Neutrophil (primary cell): ENCODE results near the gene ITGA4.
"Not testable (repeated sequence)": the region's sequence is repeated elsewhere in the genome, so short reads cannot be mapped to it uniquely, and the experiment has no call there.

Source experiments
- H3K27ac ChIP-seq: fragments of 200-600 bp; sonication (generic); 2 replicates; pipeline ENCODE4 v1.5.1; 2016; ENCODE audit warnings: mild to moderate bottlenecking, moderate library complexity
- H3K27me3 ChIP-seq: fragments of 200-600 bp; sonication (generic); 2 replicates; pipeline ENCODE4 v1.6.0; 2016; ENCODE audit warnings: mild to moderate bottlenecking
- H3K36me3 ChIP-seq: fragments of 200-600 bp; sonication (generic); 2 replicates; pipeline ENCODE4 v1.5.1; 2017
- H3K4me1 ChIP-seq, 2 experiments: fragments of 200-600 bp in 1 of 2; sonication (generic) in 1 of 2; 1 replicate in 1 of 2; 2 replicates in 1 of 2; pipeline versions ENCODE4 v1.5.1 to v1.6.1; 2013 to 2016; ENCODE audit warnings: low read depth in 1 of 2, low read length in 1 of 2, mild to moderate bottlenecking in 1 of 2, moderate library complexity in 1 of 2; ENCODE audit not compliant: control insufficient read depth in 1 of 2, insufficient read depth in 1 of 2
- H3K4me3 ChIP-seq, 2 experiments: fragments of 200-600 bp in 1 of 2; sonication (generic) in 1 of 2; 1 replicate in 1 of 2; 2 replicates in 1 of 2; pipeline ENCODE4 v1.5.1; 2013 to 2016; ENCODE audit warnings: low read depth in 1 of 2, low read length in 1 of 2, mild to moderate bottlenecking in 1 of 2, moderate library complexity in 1 of 2
- H3K9me3 ChIP-seq: fragments of 200-600 bp; sonication (generic); 2 replicates; pipeline ENCODE4 v1.5.1; 2016
- TF ChIP-seq, protein P1 (sequence below): fragments of 200-600 bp; sonication (generic); IDR thresholded peaks from 2 replicates; pipeline ENCODE4 v1.5.1; 2016; ENCODE audit warnings: antibody characterized with exemption

Gene ITGA4

DNA sequence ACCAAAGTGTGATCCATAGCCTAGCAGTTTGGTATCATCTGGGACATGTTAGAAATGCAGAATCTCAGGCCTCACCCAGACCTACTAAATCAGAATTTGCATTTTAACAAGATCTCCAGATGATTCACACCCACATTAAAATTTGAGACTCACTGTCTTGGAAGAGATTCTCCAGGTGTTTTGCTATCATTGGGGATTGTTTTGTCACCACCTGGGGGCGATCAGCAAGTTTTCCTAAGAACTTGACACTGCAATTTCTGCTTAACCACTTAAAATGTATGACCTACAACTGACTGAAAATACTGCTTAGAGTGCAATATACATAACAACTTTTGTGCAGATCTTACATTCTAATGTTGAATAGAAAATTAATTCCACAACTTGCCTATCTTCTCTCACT is 18.9 kb upstream of the ITGA4 start:
- TF ChIP-seq, protein P1, sequence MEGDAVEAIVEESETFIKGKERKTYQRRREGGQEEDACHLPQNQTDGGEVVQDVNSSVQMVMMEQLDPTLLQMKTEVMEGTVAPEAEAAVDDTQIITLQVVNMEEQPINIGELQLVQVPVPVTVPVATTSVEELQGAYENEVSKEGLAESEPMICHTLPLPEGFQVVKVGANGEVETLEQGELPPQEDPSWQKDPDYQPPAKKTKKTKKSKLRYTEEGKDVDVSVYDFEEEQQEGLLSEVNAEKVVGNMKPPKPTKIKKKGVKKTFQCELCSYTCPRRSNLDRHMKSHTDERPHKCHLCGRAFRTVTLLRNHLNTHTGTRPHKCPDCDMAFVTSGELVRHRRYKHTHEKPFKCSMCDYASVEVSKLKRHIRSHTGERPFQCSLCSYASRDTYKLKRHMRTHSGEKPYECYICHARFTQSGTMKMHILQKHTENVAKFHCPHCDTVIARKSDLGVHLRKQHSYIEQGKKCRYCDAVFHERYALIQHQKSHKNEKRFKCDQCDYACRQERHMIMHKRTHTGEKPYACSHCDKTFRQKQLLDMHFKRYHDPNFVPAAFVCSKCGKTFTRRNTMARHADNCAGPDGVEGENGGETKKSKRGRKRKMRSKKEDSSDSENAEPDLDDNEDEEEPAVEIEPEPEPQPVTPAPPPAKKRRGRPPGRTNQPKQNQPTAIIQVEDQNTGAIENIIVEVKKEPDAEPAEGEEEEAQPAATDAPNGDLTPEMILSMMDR = no peak
- Histone ChIP-seq H3K27me3 (no peaks in the 10 kb centered on the region), H3K4me3 (no peak overlapping the region), H3K9me3 (no peaks in the 10 kb centered on the region), H3K36me3 (no peaks in the 10 kb centered on the region), H3K4me1 (no peaks in the 10 kb centered on the region), H3K27ac (no peak overlapping the region)

DNA sequence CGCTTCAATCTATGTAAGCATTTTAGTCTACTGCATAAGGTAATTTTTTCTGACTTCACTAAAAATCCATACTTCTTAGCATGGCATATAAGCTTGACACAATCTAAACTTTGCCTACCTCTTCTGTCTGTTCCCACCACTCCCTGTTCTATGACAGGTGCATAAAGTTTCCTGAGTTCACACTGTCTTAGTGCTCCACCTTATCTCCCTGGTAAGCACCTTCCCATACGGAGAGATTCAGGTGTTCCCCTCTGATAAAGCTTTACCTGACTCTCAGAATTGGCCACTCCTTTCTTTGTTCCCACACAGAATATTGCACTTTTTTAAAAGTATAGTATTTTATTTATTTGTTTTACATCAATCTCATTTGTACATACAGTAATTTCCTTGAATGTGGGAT is 16.8 kb upstream of the ITGA4 start:
- Histone ChIP-seq H3K36me3 (no peaks in the 10 kb centered on the region), H3K4me1 (no peaks in the 10 kb centered on the region), H3K9me3 (no peaks in the 10 kb centered on the region), H3K27ac (no peak overlapping the region), H3K4me3 (no peak overlapping the region), H3K27me3 (no peaks in the 10 kb centered on the region)
- TF ChIP-seq, protein P1 = no peak

DNA sequence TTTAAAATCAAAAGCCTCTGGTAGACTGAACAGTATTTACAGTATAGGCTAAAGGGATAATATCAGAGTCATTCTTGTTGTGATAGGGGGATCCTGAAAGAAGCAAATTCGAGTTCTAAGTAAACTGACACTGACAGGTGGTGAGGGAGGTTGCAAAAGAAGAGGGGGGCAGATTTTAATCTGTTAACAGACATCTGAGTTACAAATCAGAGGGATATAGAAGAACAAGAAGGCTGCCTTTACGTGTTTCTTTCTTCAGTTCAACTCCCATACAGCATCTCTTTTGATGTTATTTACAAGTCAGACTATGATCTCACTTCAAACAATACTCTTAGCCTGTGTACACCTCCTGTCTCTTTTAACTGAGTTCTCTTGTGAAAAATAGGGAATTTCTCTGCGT is 16.3 kb upstream of the ITGA4 start:
- Histone ChIP-seq H3K27ac (no peak overlapping the region), H3K4me1 (no peaks in the 10 kb centered on the region), H3K4me3 (no peak overlapping the region), H3K27me3 (no peaks in the 10 kb centered on the region), H3K36me3 (no peaks in the 10 kb centered on the region), H3K9me3 (no peaks in the 10 kb centered on the region)
- TF ChIP-seq, protein P1 = no peak

DNA sequence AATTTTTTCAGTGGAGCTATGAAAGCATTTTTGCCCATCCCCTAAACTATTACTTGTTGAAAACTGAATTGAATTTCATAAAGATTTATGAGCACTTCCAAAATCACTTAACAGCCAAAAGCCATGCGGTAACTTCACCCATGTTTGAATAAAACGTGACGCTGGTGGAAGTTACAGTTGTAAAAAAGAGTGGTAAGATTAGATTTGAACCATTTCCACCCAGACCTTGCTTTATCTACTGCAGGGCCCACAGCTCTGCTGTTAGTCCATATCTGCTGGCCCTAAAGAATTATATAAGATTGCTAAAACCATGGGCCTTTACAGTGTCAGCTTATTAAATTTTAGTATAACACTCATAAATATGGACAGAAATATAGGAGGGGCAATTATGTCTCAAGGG is 15.5 kb upstream of the ITGA4 start:
- H3K4me1 ChIP-seq = no peaks in the 10 kb centered on the region
- no peaks in the 10 kb centered on the region for H3K36me3 ChIP-seq
- H3K27me3 ChIP-seq = no peaks in the 10 kb centered on the region
- H3K4me3 ChIP-seq = no peak overlapping the region
- no peaks in the 10 kb centered on the region for H3K9me3 ChIP-seq
- TF ChIP-seq, protein P1 = no peak
- no peak overlapping the region for H3K27ac ChIP-seq

DNA sequence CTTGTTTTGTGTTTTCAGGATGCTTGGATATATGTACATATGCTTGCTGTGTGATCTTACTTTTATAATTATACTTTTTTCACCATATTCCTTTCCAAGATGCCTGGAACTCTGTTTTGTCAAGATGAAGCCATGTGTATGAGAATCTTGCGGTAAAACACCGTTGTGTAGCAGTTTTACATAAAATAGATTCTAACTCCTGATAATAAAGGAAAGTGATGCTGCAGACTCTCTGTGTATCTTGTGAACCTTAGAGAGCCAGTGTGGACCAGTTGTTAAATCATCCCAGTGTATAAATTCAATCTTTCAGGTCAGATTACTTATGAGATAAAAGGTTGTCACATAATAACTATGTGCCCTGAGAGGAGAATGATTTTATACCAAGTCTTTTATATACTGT is 12.5 kb upstream of the ITGA4 start:
- no peak overlapping the region for H3K4me3 ChIP-seq
- H3K27me3 ChIP-seq = no peaks in the 10 kb centered on the region
- no peaks in the 10 kb centered on the region for H3K36me3 ChIP-seq
- no peaks in the 10 kb centered on the region for H3K9me3 ChIP-seq
- H3K4me1 ChIP-seq = no peaks in the 10 kb centered on the region
- TF ChIP-seq, protein P1 = no peak
- H3K27ac ChIP-seq = no peak overlapping the region

DNA sequence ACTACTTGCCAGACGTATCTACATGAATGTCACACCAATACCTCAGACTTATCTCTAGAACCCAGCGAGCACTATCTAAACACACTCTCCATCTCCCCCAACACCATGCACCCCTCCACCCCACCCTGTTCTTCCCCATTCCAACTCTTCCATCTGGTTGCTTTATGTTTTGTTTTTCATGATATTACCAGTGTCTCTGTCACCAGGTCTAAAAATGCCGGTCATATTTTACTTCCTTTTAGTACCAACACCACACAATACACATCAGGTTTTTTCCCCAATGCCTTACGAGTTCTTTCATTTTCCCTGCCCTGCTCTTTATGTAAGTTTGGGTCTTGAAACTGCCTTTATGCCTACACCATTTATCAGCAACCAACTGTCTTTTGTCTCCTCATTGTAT is 10.2 kb upstream of the ITGA4 start:
- no peaks in the 10 kb centered on the region for H3K27me3 ChIP-seq
- H3K27ac ChIP-seq = no peak overlapping the region
- no peak overlapping the region for H3K4me3 ChIP-seq
- no peaks in the 10 kb centered on the region for H3K9me3 ChIP-seq
- H3K4me1 ChIP-seq = no peaks in the 10 kb centered on the region
- no peaks in the 10 kb centered on the region for H3K36me3 ChIP-seq
- TF ChIP-seq, protein P1 = no peak

DNA sequence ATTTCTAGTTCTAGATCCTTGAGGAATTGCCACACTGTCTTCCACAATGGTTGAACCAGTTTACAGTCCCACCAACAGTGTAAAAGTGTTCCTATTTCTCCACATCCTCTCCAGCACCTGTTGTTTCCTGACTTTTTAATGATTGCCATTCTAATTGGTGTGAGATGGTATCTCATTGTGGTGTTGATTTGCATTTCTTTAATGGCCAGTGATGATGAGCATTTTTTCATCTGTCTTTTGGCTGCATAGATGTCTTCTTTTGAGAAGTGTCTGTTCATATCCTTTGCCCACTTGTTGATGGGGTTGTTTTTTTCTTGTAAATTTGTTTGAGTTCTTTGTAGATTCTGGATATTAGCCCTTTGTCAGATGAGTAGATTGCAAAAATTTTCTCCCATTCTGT is 7.9 kb upstream of the ITGA4 start:
- not testable (repeated sequence) for H3K27ac ChIP-seq, H3K27me3 ChIP-seq, H3K4me3 ChIP-seq, H3K9me3 ChIP-seq, H3K4me1 ChIP-seq, H3K36me3 ChIP-seq
